Stomach smooth muscle (tissue), 2 donors: ENCODE measurements around the gene KHDC4.
"Not testable (repeated sequence)": the region's sequence is repeated elsewhere in the genome, so short reads cannot be mapped to it uniquely, and the experiment has no call there.

Experiments used
- H3K27ac ChIP-seq: one replicate; pipeline ENCODE4 v1.7.0; 2013; ENCODE audit warnings: mild to moderate bottlenecking, low read length, inconsistent platforms
- H3K27me3 ChIP-seq, 2 donors: one replicate each; pipeline ENCODE4 v1.7.0; 2013; ENCODE audit warnings: low read length in 2 of 2; ENCODE audit not compliant: insufficient read depth in 2 of 2, control insufficient read depth in 1 of 2
- H3K36me3 ChIP-seq, 2 donors: one replicate each; pipeline ENCODE4 v1.7.0; 2013; ENCODE audit warnings: low read length in 2 of 2; ENCODE audit not compliant: control insufficient read depth in 2 of 2, insufficient read depth in 2 of 2
- H3K4me1 ChIP-seq: one replicate; pipeline ENCODE4 v1.7.0; 2013; ENCODE audit warnings: low read length; ENCODE audit not compliant: control insufficient read depth, insufficient read depth
- H3K4me3 ChIP-seq, 2 donors: one replicate each; pipeline ENCODE4 v1.7.0; 2013; ENCODE audit warnings: low read length in 2 of 2
- H3K9ac ChIP-seq, 2 donors: one replicate each; pipeline ENCODE4 v1.7.0; 2013; ENCODE audit warnings: low read length in 2 of 2, mild to moderate bottlenecking in 1 of 2
- H3K9me3 ChIP-seq, 2 donors: one replicate each; pipeline ENCODE4 v1.7.0; 2013; ENCODE audit warnings: low read length in 2 of 2; ENCODE audit not compliant: control insufficient read depth in 2 of 2
- donor health status: healthy.
- donor health status: Pancreatic carcinoma.

KHDC4 gene

GRCh38 chr1:155940482-155940992 lies 6.3 kb upstream of the KHDC4 start:
- Histone ChIP-seq H3K27me3 (no peaks in the 10 kb centered on the region), H3K4me3 (no peak overlapping the region), H3K9me3 (no peaks in the 10 kb centered on the region), H3K4me1 (peaks cover 18% of the 10 kb centered on the region), H3K9ac (peak overlapping the region; percentile 15 to 36), H3K27ac (peak overlapping the region; percentile 6), H3K36me3 (no peaks in the 10 kb centered on the region)

DNA sequence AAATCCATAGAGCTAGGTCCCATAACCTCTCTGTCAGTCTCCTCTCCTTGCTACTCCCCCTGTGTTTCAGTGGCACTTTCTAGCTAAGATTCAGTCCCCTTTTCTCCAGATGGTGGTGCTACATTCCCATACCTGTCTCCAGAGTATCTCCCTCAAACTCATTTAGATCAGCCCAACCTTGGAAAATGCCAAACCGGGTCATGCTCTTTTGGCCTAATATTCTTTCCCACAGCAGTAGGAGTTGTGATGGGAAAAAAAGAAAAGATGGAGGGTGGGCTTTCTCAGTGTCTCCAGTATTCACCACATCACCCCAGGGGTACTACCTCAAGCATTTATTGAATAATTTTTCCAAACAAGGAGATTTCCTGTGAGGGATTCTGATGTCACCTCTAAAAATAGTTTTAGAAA lies 4.0 kb upstream of the KHDC4 start:
- Histone ChIP-seq H3K4me1 (peaks cover 26% of the 10 kb centered on the region), H3K9ac (no peak overlapping the region), H3K27me3 (no peaks in the 10 kb centered on the region), H3K36me3 (no peaks in the 10 kb centered on the region), H3K4me3 (no peak overlapping the region), H3K9me3 (no peaks in the 10 kb centered on the region), H3K27ac (no peak overlapping the region)

GRCh38 chr1:155934936-155935590 lies 850 bp upstream of the KHDC4 start:
- Histone ChIP-seq H3K4me1 (peaks cover 36% of the 10 kb centered on the region), H3K9ac (peak overlapping the region; percentile 91 to 96), H3K27me3 (no peaks in the 10 kb centered on the region), H3K4me3 (peak overlapping the region; percentile 71 to 99), H3K36me3 (peaks cover 10 to 13% of the 10 kb centered on the region in 2 donors), H3K9me3 (no peaks in the 10 kb centered on the region), H3K27ac (peak overlapping the region; percentile 95)

DNA sequence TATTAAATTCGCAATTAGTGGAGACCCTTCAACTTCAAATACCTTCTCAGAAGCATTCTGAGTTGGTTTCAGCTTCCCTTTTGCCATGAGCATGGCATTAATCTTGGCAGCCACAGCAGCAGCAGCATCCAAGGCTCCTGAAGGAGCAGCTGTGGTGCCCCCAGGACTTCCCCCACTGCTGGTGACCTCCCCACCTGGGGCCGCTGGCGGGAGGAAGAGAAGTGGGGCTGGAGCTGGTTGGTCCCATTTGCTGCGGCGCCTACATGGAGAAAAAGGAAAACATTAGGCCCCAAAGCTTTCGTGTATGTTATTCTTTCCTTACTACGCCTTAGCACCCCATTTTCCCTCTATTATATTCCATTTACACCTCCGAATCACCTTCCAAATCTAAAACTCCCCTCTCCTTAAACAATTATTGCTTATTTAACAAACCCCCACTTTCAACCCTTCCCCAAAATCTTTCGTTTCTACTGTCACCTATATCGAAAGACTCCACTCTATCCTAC lies 569 bp downstream of the KHDC4 start:
- peaks cover 36% of the 10 kb centered on the region for H3K4me1 ChIP-seq
- peak overlapping the region; percentile 95 for H3K27ac ChIP-seq
- peak overlapping the region; percentile 71 to 99 for H3K4me3 ChIP-seq
- peaks cover 18 to 20% of the 10 kb centered on the region in 2 donors for H3K36me3 ChIP-seq
- no peaks in the 10 kb centered on the region for H3K9me3 ChIP-seq
- H3K27me3 ChIP-seq = no peaks in the 10 kb centered on the region
- peak overlapping the region; percentile 96 to 99 for H3K9ac ChIP-seq

GRCh38 chr1:155932487-155932886 lies 1.7 kb downstream of the KHDC4 start:
- Histone ChIP-seq H3K36me3 (peaks cover 18 to 24% of the 10 kb centered on the region in 2 donors), H3K4me1 (peaks cover 35% of the 10 kb centered on the region), H3K27ac (no peak overlapping the region), H3K4me3 (no peak overlapping the region), H3K27me3 (no peaks in the 10 kb centered on the region), H3K9ac (no peak overlapping the region), H3K9me3 (no peaks in the 10 kb centered on the region)

- no peak overlapping the region for H3K9ac ChIP-seq
- H3K27me3 ChIP-seq = no peaks in the 10 kb centered on the region
- no peaks in the 10 kb centered on the region for H3K9me3 ChIP-seq
- H3K36me3 ChIP-seq = peaks cover 22 to 24% of the 10 kb centered on the region in 2 donors
- peaks cover 35% of the 10 kb centered on the region for H3K4me1 ChIP-seq
- no peak overlapping the region for H3K27ac ChIP-seq
- peak overlapping the region in 1 of 2 donors; percentile 15 for H3K4me3 ChIP-seq
Observed at GRCh38 chr1:155932081-155932480, 2.1 kb downstream of the KHDC4 start.

DNA sequence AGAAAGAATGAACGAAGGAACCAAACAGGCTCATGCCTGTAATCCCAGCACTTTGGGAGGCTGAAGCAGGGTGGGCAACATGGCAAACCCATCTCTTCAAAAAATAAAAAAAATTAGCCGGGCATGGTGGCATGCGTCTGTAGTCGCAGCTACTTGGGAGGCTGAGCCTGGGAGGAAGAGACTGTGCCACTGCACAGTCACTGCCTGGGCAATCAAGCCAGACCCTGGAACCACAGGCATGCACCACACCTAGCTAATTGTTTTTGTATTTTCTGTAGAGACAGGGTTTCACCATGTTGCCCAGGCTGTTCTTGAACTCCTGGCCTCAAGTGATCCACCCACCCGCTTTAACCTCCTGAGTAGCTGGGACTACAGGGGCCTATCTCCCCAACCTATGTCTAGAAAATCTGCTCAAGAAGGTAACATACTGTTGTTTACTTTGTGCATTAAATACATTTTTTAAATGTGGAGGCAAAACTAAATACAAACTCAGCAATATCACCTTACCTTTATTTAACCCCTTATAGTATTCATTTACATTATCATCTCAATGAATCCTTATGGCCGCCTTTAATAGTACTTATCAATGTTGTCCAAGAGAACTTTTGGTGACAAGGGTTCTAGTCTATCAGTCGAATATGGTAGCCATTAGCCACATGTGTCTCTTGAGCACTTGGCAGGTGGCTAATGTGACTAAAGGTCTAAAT lies 2.7 kb downstream of the KHDC4 start:
- peaks cover 35% of the 10 kb centered on the region for H3K4me1 ChIP-seq

GRCh38 chr1:155930725-155931124 lies 3.5 kb downstream of the KHDC4 start:
- H3K27me3 ChIP-seq, H3K9me3 ChIP-seq, H3K27ac ChIP-seq, H3K9ac ChIP-seq: not testable (repeated sequence)
- peaks cover 32 to 34% of the 10 kb centered on the region in 2 donors for H3K36me3 ChIP-seq
- peak overlapping the region in 1 of 2 donors; percentile 52 for H3K4me3 ChIP-seq
- peaks cover 35% of the 10 kb centered on the region for H3K4me1 ChIP-seq

More for the DNA sequence above, 2.7 kb downstream of the KHDC4 start:
- Histone ChIP-seq H3K27me3 (no peaks in the 10 kb centered on the region), H3K27ac (no peak overlapping the region), H3K9ac (no peak overlapping the region), H3K36me3 (peaks cover 28 to 30% of the 10 kb centered on the region in 2 donors), H3K4me3 (peak overlapping the region in 1 of 2 donors; percentile 52), H3K9me3 (no peaks in the 10 kb centered on the region)

DNA sequence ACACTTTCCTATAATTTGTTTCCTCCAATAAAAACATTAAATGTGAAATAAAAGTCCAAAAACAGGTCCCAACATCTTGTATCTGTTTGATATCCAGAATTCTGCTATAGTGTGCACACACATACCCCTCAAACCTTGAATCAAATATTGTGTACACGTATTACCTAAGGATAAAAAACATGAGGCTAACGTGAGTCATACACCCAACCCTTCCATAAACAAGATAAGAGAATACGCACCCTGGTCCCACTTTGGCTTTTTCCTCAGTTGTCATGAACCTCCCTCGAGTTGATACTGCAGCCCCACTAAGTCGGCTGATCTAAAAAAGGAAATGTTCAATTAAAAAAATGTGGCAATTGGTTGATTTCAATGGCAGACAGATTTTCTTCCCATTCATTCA lies 5.2 kb downstream of the KHDC4 start:
- H3K4me1 ChIP-seq = peaks cover 28% of the 10 kb centered on the region
- H3K9me3 ChIP-seq = no peaks in the 10 kb centered on the region
- no peak overlapping the region for H3K4me3 ChIP-seq
- no peak overlapping the region for H3K27ac ChIP-seq
- no peak overlapping the region for H3K9ac ChIP-seq
- no peaks in the 10 kb centered on the region for H3K27me3 ChIP-seq
- H3K36me3 ChIP-seq = peaks cover 38 to 45% of the 10 kb centered on the region in 2 donors

- peaks cover 3% of the 10 kb centered on the region for H3K4me1 ChIP-seq
- peaks cover 59 to 63% of the 10 kb centered on the region in 2 donors for H3K36me3 ChIP-seq
- H3K27me3 ChIP-seq = no peaks in the 10 kb centered on the region
- no peaks in the 10 kb centered on the region for H3K9me3 ChIP-seq
- H3K9ac ChIP-seq = no peak overlapping the region
- no peak overlapping the region for H3K4me3 ChIP-seq
- no peak overlapping the region for H3K27ac ChIP-seq
Observed at GRCh38 chr1:155925506-155925905, 8.7 kb downstream of the KHDC4 start.
